ENCODE results near the gene COBL. TPM values are rescaled to one million over a fixed set of nuclear protein-coding genes. Genes with fewer than 3 reads are reported as not detected.

COBL gene
- total RNA-seq, 4 donors from 2014 or later: 62.4 to 114 (median 72.2) TPM

GRCh38 chr7:51144178-51144577, 172.4 kb downstream of the COBL start:
- intact Hi-C loops (cut with DNase I; ENCODE audit: low total_unique reads) (loop anchor here (5.0 kb wide), 1 partner anchor 677 kb away; no protein-coding TSS in a partner anchor), in situ Hi-C loops (cut with MboI; ENCODE audit: low pct_ligation_motif_present in 1 of 4, low pct_unique_long_range_greater_than_20kb in 1 of 4, low sequenced_read_pairs in 3 of 4) (loop anchor here in 1 of 4 donors (25.0 kb wide), 1 partner anchor 682 kb away; the partner anchor contains the start of gene FIGNL1)
- DNase-seq: peak; percentile 13

GRCh38 chr7:51142741-51143385, 173.7 kb downstream of the COBL start:
- Histone ChIP-seq H3K9me3 (peaks cover 3 to 10% of the 10 kb centered on the region in 2 donors), H3K27ac (no peak overlapping the region)
- intact Hi-C loops (cut with DNase I; ENCODE audit: low total_unique reads): loop anchor here (5.0 kb wide), 1 partner anchor 676 kb away; no protein-coding TSS in a partner anchor

More at GRCh38 chr7:51144178-51144577, 172.4 kb downstream of the COBL start:
- H3K27me3 ChIP-seq: no peaks in the 10 kb centered on the region
- H3K36me3 ChIP-seq: no peaks in the 10 kb centered on the region
- no peak for TF ChIP-seq POLR2A (IDR thresholded peaks at IDR 0.05)
- TF ChIP-seq EP300 (IDR thresholded peaks at IDR 0.05; ENCODE audit: low read depth): no peak
- TF ChIP-seq CTCF (IDR thresholded peaks at IDR 0.05): no peak
- TF ChIP-seq POLR2AphosphoS5 (IDR thresholded peaks at IDR 0.05): no peak
- H3K27ac ChIP-seq: no peak overlapping the region
- no peak overlapping the region for H3K4me3 ChIP-seq
- H3K9me3 ChIP-seq: peaks cover 9 to 14% of the 10 kb centered on the region in 2 donors
- peaks cover 0 to 4% (median 0%) of the 10 kb centered on the region in 4 donors for H3K4me1 ChIP-seq
- WGBS, 2 donors (ENCODE audit: low coverage in 1 of 2): 48 to 50% methylated on average over 3 to 7 of the region's 7 CpGs

GRCh38 chr7:51141451-51142003, 175.1 kb downstream of the COBL start:
- Histone ChIP-seq H3K27me3 (no peaks in the 10 kb centered on the region), H3K36me3 (no peaks in the 10 kb centered on the region), H3K4me1 (peaks cover 0 to 4% (median 0%) of the 10 kb centered on the region in 4 donors), H3K4me3 (no peak overlapping the region), H3K27ac (no peak overlapping the region), H3K9me3 (no peaks in the 10 kb centered on the region)
- in situ Hi-C loops (cut with MboI; ENCODE audit: low pct_ligation_motif_present in 1 of 4, low pct_unique_long_range_greater_than_20kb in 1 of 4, low sequenced_read_pairs in 3 of 4) (loop anchor here in 1 of 4 donors (25.0 kb wide), 1 partner anchor 679 kb away; the partner anchor contains the start of gene FIGNL1), intact Hi-C loops (cut with DNase I; ENCODE audit: low total_unique reads) (loop anchor here (5.0 kb wide), 1 partner anchor 674 kb away; no protein-coding TSS in a partner anchor)
- TF ChIP-seq EP300 (IDR thresholded peaks at IDR 0.05; ENCODE audit: low read depth) (no peak), CTCF (IDR thresholded peaks at IDR 0.05) (peak in 3 of 5 experiments; percentile 33 to 45 (median 36))
- 0 to 35% methylated on average over 1 to 4 of the region's 4 CpGs for WGBS, 2 donors (ENCODE audit: low coverage in 1 of 2)
- no peak for DNase-seq

More at GRCh38 chr7:51142741-51143385, 173.7 kb downstream of the COBL start:
- WGBS, 2 donors (ENCODE audit: low coverage in 1 of 2): 53 to 81% methylated on average over 4 to 6 of the region's 6 CpGs
- Histone ChIP-seq H3K36me3 (no peaks in the 10 kb centered on the region), H3K4me1 (peaks cover 0 to 4% (median 0%) of the 10 kb centered on the region in 4 donors), H3K27me3 (no peaks in the 10 kb centered on the region), H3K4me3 (no peak overlapping the region)
- in situ Hi-C loops (cut with MboI; ENCODE audit: low pct_ligation_motif_present in 1 of 4, low pct_unique_long_range_greater_than_20kb in 1 of 4, low sequenced_read_pairs in 3 of 4): loop anchor here in 1 of 4 donors (25.0 kb wide), 1 partner anchor 681 kb away; the partner anchor contains the start of gene FIGNL1
- no peak for DNase-seq
- no peak for TF ChIP-seq POLR2AphosphoS5 (IDR thresholded peaks at IDR 0.05)

GRCh38 chr7:51140199-51141164, 176.1 kb downstream of the COBL start:
- intact Hi-C loops (cut with DNase I; ENCODE audit: low total_unique reads): loop anchor here (5.0 kb wide), 1 partner anchor 673 kb away; no protein-coding TSS in a partner anchor
- WGBS, 2 donors (ENCODE audit: low coverage in 1 of 2): 64 to 79% methylated on average over 10 to 15 of the region's 15 CpGs
- no peak for DNase-seq
- TF ChIP-seq POLR2A (IDR thresholded peaks at IDR 0.05) (no peak), CTCF (IDR thresholded peaks at IDR 0.05) (no peak), EP300 (IDR thresholded peaks at IDR 0.05; ENCODE audit: low read depth) (no peak), POLR2AphosphoS5 (IDR thresholded peaks at IDR 0.05) (no peak)
- H3K4me3 ChIP-seq: no peak overlapping the region
- H3K27me3 ChIP-seq: no peaks in the 10 kb centered on the region
- H3K36me3 ChIP-seq: no peaks in the 10 kb centered on the region
- no peaks in the 10 kb centered on the region for H3K9me3 ChIP-seq
- H3K27ac ChIP-seq: no peak overlapping the region
- H3K4me1 ChIP-seq: peaks cover 0 to 4% (median 0%) of the 10 kb centered on the region in 4 donors
- in situ Hi-C loops (cut with MboI; ENCODE audit: low pct_ligation_motif_present in 1 of 4, low pct_unique_long_range_greater_than_20kb in 1 of 4, low sequenced_read_pairs in 3 of 4): loop anchor here in 1 of 4 donors (25.0 kb wide), 1 partner anchor 678 kb away; the partner anchor contains the start of gene FIGNL1

Data from transverse colon (tissue), 4 donors.